Stomach (tissue), 4 donors: ENCODE measurements around the gene SEC11A.

Experiments used
- CTCF ChIP-seq, 7 experiments: fragments of 450-650 bp in 4 of 7; fragments of 200-600 bp in 3 of 7; sonication (generic) in 3 of 7; IDR thresholded peaks; one replicate each; pipeline ENCODE4 v1.5.1; 2016 to 2019; ENCODE audit warnings: antibody characterized with exemption in 7 of 7, control low read depth in 2 of 7, mild to moderate bottlenecking in 1 of 7
- POLR2A ChIP-seq, 4 donors: fragments of 450-650 bp; IDR thresholded peaks; one replicate each; pipeline ENCODE4 v1.6.1; 2016; ENCODE audit warnings: antibody characterized with exemption in 4 of 4, control low read depth in 2 of 4, mild to moderate bottlenecking in 1 of 4, moderate library complexity in 1 of 4

GRCh38 chr15:84653584-84653909 is 62.4 kb downstream of the SEC11A start:
- TF ChIP-seq CTCF (IDR thresholded peaks at IDR 0.05) (no peak), POLR2A (IDR thresholded peaks at IDR 0.05) (no peak)
